IMR-90 (cell line): ENCODE data around the gene RMI1. TPM values are rescaled to one million over a fixed set of nuclear protein-coding genes. Genes with fewer than 3 reads are reported as not detected.
"Not testable (repeated sequence)": the region's sequence is repeated elsewhere in the genome, so short reads cannot be mapped to it uniquely, and the experiment has no call there.

ENCODE experiments used
- ATAC-seq: fragments of 200-7000 bp; cut with Tn5 transposase; 2 replicates; pipeline ENCODE4 v1.9.1; 2020; ENCODE audit warnings: low read depth, mild to moderate bottlenecking, moderate library complexity
- BruUV-seq: library from RNA; stranded (reverse); fragments of 400-500 nt; replicated peaks from 2 replicates; lab custom pipeline; 2021; lab: Mats Ljungman, UMichigan
- CTCF ChIA-PET: fragments of 300-600 bp; formaldehyde crosslinking; extraction: SDS; loops from one replicate; lab custom pipeline; 2021; ENCODE audit warnings: antibody characterized with exemption; lab: Yijun Ruan, JAX
- POLR2A ChIA-PET: fragments of 300-600 bp; sonication (Branson Sonifier 250); formaldehyde crosslinking; loops from one replicate; lab custom pipeline; 2022; ENCODE audit warnings: antibody characterized with exemption; ENCODE audit not compliant: unreplicated experiment; lab: Charles Lee
- DNase-seq: peaks from one replicate; pipeline ENCODE4 v3.0.0; 2013
- H2AFZ ChIP-seq: replicated peaks from 2 replicates; pipeline ENCODE3; 2013; ENCODE audit warnings: low read length, mild to moderate bottlenecking; ENCODE audit not compliant: poor library complexity
- H2AK5ac ChIP-seq: 2 replicates; pipeline ENCODE4 v1.6.1; 2013; ENCODE audit warnings: low read depth, low read length, inconsistent platforms
- H2AK9ac ChIP-seq: replicated peaks from 2 replicates; pipeline ENCODE3; 2013; ENCODE audit warnings: mild to moderate bottlenecking, low read depth, low read length, moderate library complexity; ENCODE audit not compliant: poor library complexity
- H2BK120ac ChIP-seq: 2 replicates; pipeline ENCODE4 v1.6.1; 2013; ENCODE audit warnings: low read depth, low read length, inconsistent platforms
- H2BK15ac ChIP-seq: 3 replicates; pipeline ENCODE4 v1.6.1; 2013; ENCODE audit warnings: low read depth, low read length, inconsistent platforms
- H2BK20ac ChIP-seq: 2 replicates; pipeline ENCODE4 v1.6.1; 2013; ENCODE audit warnings: low read depth, mild to moderate bottlenecking, inconsistent platforms, low read length, moderate library complexity
- H2BK5ac ChIP-seq: 2 replicates; pipeline ENCODE4 v1.6.1; 2013; ENCODE audit warnings: mild to moderate bottlenecking, low read depth, low read length, inconsistent platforms; ENCODE audit not compliant: poor library complexity, severe bottlenecking
- H3K14ac ChIP-seq: replicated peaks from 2 replicates; pipeline ENCODE4 v1.6.1; 2013; ENCODE audit warnings: low read depth, low read length, inconsistent platforms
- H3K18ac ChIP-seq: 2 replicates; pipeline ENCODE4 v1.6.1; 2013; ENCODE audit warnings: low read depth, low read length, control low read depth
- H3K23ac ChIP-seq: 2 replicates; pipeline ENCODE4 v1.6.1; 2013; ENCODE audit warnings: low read depth, low read length, inconsistent platforms
- H3K27ac ChIP-seq: 2 replicates; pipeline ENCODE4 v1.5.1; 2013; ENCODE audit warnings: mild to moderate bottlenecking, control low read depth, low read length; ENCODE audit not compliant: insufficient read depth
- H3K27me3 ChIP-seq: 2 replicates; pipeline ENCODE4 v1.6.1; 2013; ENCODE audit warnings: low read length; ENCODE audit not compliant: control insufficient read depth, insufficient read depth
- H3K36me3 ChIP-seq: 2 replicates; pipeline ENCODE4 v1.6.1; 2013; ENCODE audit warnings: low read length, mixed read lengths; ENCODE audit not compliant: control insufficient read depth, insufficient read depth
- H3K4ac ChIP-seq: 2 replicates; pipeline ENCODE4 v1.6.1; 2013; ENCODE audit warnings: low read depth, low read length, inconsistent platforms
- H3K4me1 ChIP-seq: 2 replicates; pipeline ENCODE4 v1.6.1; 2013; ENCODE audit warnings: low read length, mixed read lengths; ENCODE audit not compliant: control insufficient read depth, insufficient read depth
- H3K4me2 ChIP-seq: 2 replicates; pipeline ENCODE4 v1.6.1; 2013; ENCODE audit warnings: low read depth, mild to moderate bottlenecking, control low read depth, low read length, moderate library complexity
- H3K4me3 ChIP-seq: 2 replicates; pipeline ENCODE4 v1.5.1; 2013; ENCODE audit warnings: low read depth, mild to moderate bottlenecking, control low read depth, low read length, moderate library complexity; ENCODE audit not compliant: insufficient read depth
- H3K56ac ChIP-seq: 2 replicates; pipeline ENCODE4 v1.6.1; 2013; ENCODE audit warnings: low read length, inconsistent platforms; ENCODE audit not compliant: insufficient read depth; ENCODE audit errors: extremely low read depth
- H3K79me1 ChIP-seq, 2 experiments: 2 replicates each; pipeline ENCODE4 v1.6.1; 2013; ENCODE audit warnings: low read length in 2 of 2, inconsistent platforms in 1 of 2, low read depth in 1 of 2
- H3K9ac ChIP-seq: 2 replicates; pipeline ENCODE4 v1.6.1; 2013; ENCODE audit warnings: low read depth, low read length, control low read depth
- H3K9me1 ChIP-seq: 2 replicates; pipeline ENCODE4 v1.6.1; 2013; ENCODE audit warnings: low read length, inconsistent platforms; ENCODE audit not compliant: insufficient read depth
- H3K9me3 ChIP-seq: 2 replicates; pipeline ENCODE4 v1.6.1; 2013; ENCODE audit warnings: low read length; ENCODE audit not compliant: control insufficient read depth, insufficient read depth
- H4K20me1 ChIP-seq: 2 replicates; pipeline ENCODE4 v1.6.1; 2013; ENCODE audit warnings: low read length, inconsistent platforms; ENCODE audit not compliant: insufficient read depth
- H4K5ac ChIP-seq: 2 replicates; pipeline ENCODE4 v1.6.1; 2013; ENCODE audit warnings: mild to moderate bottlenecking, low read depth, low read length, control low read depth
- H4K8ac ChIP-seq, 2 experiments: 2 replicates each; pipeline ENCODE4 v1.6.1; 2013; ENCODE audit warnings: low read depth in 2 of 2, low read length in 2 of 2, control low read depth in 1 of 2, inconsistent platforms in 1 of 2
- H4K91ac ChIP-seq: 2 replicates; pipeline ENCODE4 v1.6.1; 2013; ENCODE audit warnings: low read depth, low read length, inconsistent platforms; ENCODE audit not compliant: insufficient read depth
- WGBS, 2 experiments: methylation state at CpG; one replicate each; pipeline versions ENCODE4 v1.1.5 to v1.1.7; 2013; ENCODE audit warnings: missing lambda C conversion rate in 2 of 2; ENCODE audit not compliant: insufficient read length in 1 of 2; ENCODE audit errors: extremely low coverage in 2 of 2; 5-methylcytosine and 5-hydroxymethylcytosine counted together
- dilution Hi-C: fragments of 300-500 bp; cut with HindIII; formaldehyde crosslinking; loops from one replicate; pipeline ENCODE4 v1.14.3; 2018; ENCODE audit warnings: low sequenced_read_pairs; ENCODE audit not compliant: unreplicated experiment
- in situ Hi-C: fragments of 300-500 bp; cut with MboI; formaldehyde crosslinking; loops from 3 replicates; pipeline ENCODE4 v1.14.3; 2019; ENCODE audit warnings: low sequenced_read_pairs, inconsistent platforms, mixed read lengths
- intact Hi-C: fragments of 100-400 bp; cut with micrococcal nuclease; formaldehyde crosslinking; loops from 2 replicates; pipeline ENCODE4 v1.10.0; 2022
- polyA plus RNA-seq, 3 experiments: library from polyadenylated mRNA; depleted of rRNA; stranded (reverse); fragments of >200 nt; gene quantifications; 2 replicates each; pipeline ENCODE4 v1.2.3, GENCODE V29; 2012; ENCODE audit warnings: low replicate concordance in 1 of 3
- total RNA-seq: library from RNA; depleted of rRNA; stranded (reverse); fragments of >200 nt; gene quantifications from 2 replicates; pipeline ENCODE4 v1.2.3, GENCODE V29; 2012

Gene RMI1
- total and polyA plus RNA-seq, 2 of the 4 experiments (the other 2 are of a cell fraction) = 4.4 to 6.8 TPM

GRCh38 chr9:84041857-84042256 is 61.3 kb downstream of the RMI1 start:
- not testable (repeated sequence) for H3K56ac ChIP-seq, H3K27me3 ChIP-seq, BruUV-seq

More at GRCh38 chr9:84041857-84042256, 61.3 kb downstream of the RMI1 start:
- POLR2A ChIA-PET, H3K27ac ChIP-seq, H3K9ac ChIP-seq, H3K79me1 ChIP-seq, H3K18ac ChIP-seq, H3K9me3 ChIP-seq, CTCF ChIA-PET, H3K4me1 ChIP-seq, H2BK5ac ChIP-seq, H2AFZ ChIP-seq, H4K91ac ChIP-seq, H3K4me2 ChIP-seq, ATAC-seq, intact Hi-C loops, in situ Hi-C loops, DNase-seq, H4K20me1 ChIP-seq, H3K23ac ChIP-seq, H4K5ac ChIP-seq, H3K9me1 ChIP-seq, dilution Hi-C loops, H3K4me3 ChIP-seq, H3K4ac ChIP-seq, H2AK5ac ChIP-seq, H3K14ac ChIP-seq, H3K36me3 ChIP-seq, H2BK120ac ChIP-seq, H2BK15ac ChIP-seq, H2AK9ac ChIP-seq, H2BK20ac ChIP-seq, H4K8ac ChIP-seq: not testable (repeated sequence)
- WGBS, 2 experiments = 60% methylated on average over 2 of the region's 5 CpGs; no CpG with 5 or more reads in 1 of the 2 experiments
